HepG2 (cell line): ENCODE data around the gene THOC2. TPM values are rescaled to one million over a fixed set of nuclear protein-coding genes. Genes with fewer than 3 reads are reported as not detected.

Experiments used
- ATAC-seq: fragments of 200-7000 bp; cut with Tn5 transposase; 3 replicates; pipeline ENCODE4 v1.9.1; 2020; ENCODE audit warnings: mild to moderate bottlenecking, moderate library complexity
- BruUV-seq: library from RNA; stranded (reverse); fragments of 400-500 nt; replicated peaks from 2 replicates; lab custom pipeline; 2021; lab: Mats Ljungman, UMichigan
- CTCF ChIA-PET: fragments of 300-600 bp; formaldehyde crosslinking; extraction: SDS; loops from one replicate; lab custom pipeline; 2021; ENCODE audit warnings: low total read pairs, inconsistent platforms, low intra/inter-chr PET ratio; lab: Yijun Ruan, JAX
- POLR2A ChIA-PET: fragments of 350-600 bp; sonication (Branson Sonifier 250); formaldehyde crosslinking; loops from one replicate; lab custom pipeline; 2020; ENCODE audit warnings: antibody characterized with exemption, inconsistent platforms; lab: Yijun Ruan, JAX
- DNase-seq: peaks from one replicate; pipeline ENCODE4 v3.0.0-alpha.2; 2015; ENCODE audit warnings: low spot score
- FAIRE-seq: peaks from 3 replicates; lab custom pipeline; 2011; peaks lifted over from hg19 to GRCh38; lab: Jason Lieb, UNC
- H2AFZ ChIP-seq: one replicate; pipeline ENCODE4 v1.6.1; 2011; ENCODE audit warnings: low read length, inconsistent platforms
- H3K27ac ChIP-seq: fragments of 300-600 bp; 3 replicates; pipeline ENCODE4 v1.8.0; 2011; ENCODE audit warnings: mixed run types, mild to moderate bottlenecking, mixed read lengths, low read length, inconsistent platforms; ENCODE audit not compliant: insufficient read depth; ENCODE audit errors: extremely low read length
- H3K27me3 ChIP-seq, 2 experiments: fragments of 200-600 bp in 1 of 2; 2 replicates in 1 of 2; 3 replicates in 1 of 2; pipeline versions ENCODE4 v1.6.0 to v1.8.0; 2011; ENCODE audit warnings: low read length in 2 of 2, mild to moderate bottlenecking in 2 of 2, moderate library complexity in 2 of 2, inconsistent platforms in 1 of 2; ENCODE audit not compliant: insufficient read depth in 2 of 2, control insufficient read depth in 1 of 2
- H3K36me3 ChIP-seq, 2 experiments: fragments of 200-600 bp in 1 of 2; replicated peaks in 1 of 2; 2 replicates in 1 of 2; 3 replicates in 1 of 2; pipeline versions ENCODE4 v1.5.1 to v1.8.0; 2011; ENCODE audit warnings: low read length in 2 of 2, inconsistent platforms in 1 of 2; ENCODE audit not compliant: insufficient read depth in 2 of 2, control insufficient read depth in 1 of 2
- H3K4me1 ChIP-seq: 2 replicates; pipeline ENCODE4 v1.5.1; 2012; ENCODE audit warnings: low read length, inconsistent platforms; ENCODE audit not compliant: insufficient read depth
- H3K4me2 ChIP-seq: 2 replicates; pipeline ENCODE4 v1.6.0; 2011; ENCODE audit warnings: low read depth, low read length, inconsistent platforms
- H3K4me3 ChIP-seq, 3 experiments: fragments of 200-600 bp in 1 of 3; sonication (generic), shearing (Covaris generic) in 1 of 3; replicated peaks in 1 of 3; 2 replicates each; pipeline ENCODE4 v1.5.1; 2011 to 2016; ENCODE audit warnings: low read length in 3 of 3, inconsistent platforms in 2 of 3, low read depth in 2 of 3, mild to moderate bottlenecking in 2 of 3, control low read depth in 1 of 3, mixed read lengths in 1 of 3; ENCODE audit not compliant: insufficient read depth in 1 of 3
- H3K79me2 ChIP-seq: one replicate; pipeline ENCODE4 v1.6.1; 2011; ENCODE audit warnings: low read length, inconsistent platforms; ENCODE audit not compliant: insufficient read depth
- H3K9ac ChIP-seq: 2 replicates; pipeline ENCODE4 v1.6.0; 2011; ENCODE audit warnings: mild to moderate bottlenecking, low read depth, low read length, inconsistent platforms; ENCODE audit not compliant: insufficient read depth
- H3K9me3 ChIP-seq: 2 replicates; pipeline ENCODE4 v1.5.1; 2012; ENCODE audit warnings: mild to moderate bottlenecking, low read length
- H4K20me1 ChIP-seq: 2 replicates; pipeline ENCODE4 v1.6.0; 2011; ENCODE audit warnings: inconsistent platforms, mild to moderate bottlenecking, low read length, moderate library complexity; ENCODE audit not compliant: insufficient read depth
- ATAD3A ChIP-seq: sonication (generic); formaldehyde crosslinking; IDR thresholded peaks from 2 replicates; pipeline ENCODE4 v1.4.0; 2020; ENCODE audit warnings: missing genetic modification reagents
- KLF11 ChIP-seq: IDR thresholded peaks from 2 replicates; pipeline ENCODE4 v1.6.1; 2016; ENCODE audit warnings: missing compliant biosample characterization
- SALL1 ChIP-seq: sonication (generic); formaldehyde crosslinking; IDR thresholded peaks from 2 replicates; pipeline ENCODE4 v1.8.0; 2022; ENCODE audit warnings: mild to moderate bottlenecking, missing genetic modification reagents
- SKI ChIP-seq: fragments of 450-650 bp; IDR thresholded peaks from one replicate; pipeline ENCODE4 v1.6.1; 2018; ENCODE audit warnings: mild to moderate bottlenecking; ENCODE audit not compliant: partially characterized antibody
- ZFYVE20 ChIP-seq: sonication (generic); formaldehyde crosslinking; IDR thresholded peaks from 2 replicates; pipeline ENCODE4 v1.8.0; 2023; ENCODE audit warnings: low read depth, mild to moderate bottlenecking, moderate library complexity, missing genetic modification reagents, borderline replicate concordance
- ZNF282 ChIP-seq: fragments of 450-650 bp; IDR thresholded peaks from 2 replicates; pipeline ENCODE4 v1.6.1; 2018; ENCODE audit not compliant: partially characterized antibody
- ZNF879 ChIP-seq: sonication (generic); formaldehyde crosslinking; IDR thresholded peaks from 2 replicates; pipeline ENCODE4 v1.8.1; 2023; ENCODE audit warnings: missing genetic modification reagents
- WGBS: methylation state at CpG from one replicate; pipeline ENCODE4 v1.1.6; 2017; ENCODE audit warnings: low lambda C conversion rate; 5-methylcytosine and 5-hydroxymethylcytosine counted together
- in situ Hi-C: cut with HindIII; loops from 2 replicates; pipeline ENCODE4 v1.10.0; 2017; ENCODE audit warnings: low pct_unique_long_range_greater_than_20kb; ENCODE audit not compliant: extremely low pct_ligation_motif_present
- intact Hi-C: fragments of 100-400 bp; cut with micrococcal nuclease; formaldehyde crosslinking; loops from one replicate; pipeline ENCODE4 v1.10.0; 2022; ENCODE audit not compliant: unreplicated experiment
- polyA plus RNA-seq, 8 experiments: library from polyadenylated mRNA; depleted of rRNA in 3 of 8; stranded (reverse) in 7 of 8; unstranded in 1 of 8; fragments of >200 nt; fragmentation: Illumina TruSeq in 4 of 8; extraction: Trizol in 4 of 8; gene quantifications; 2 replicates each; pipeline versions ENCODE4 v1.2.1 to v1.2.3, GENCODE V29; 2011 to 2016; ENCODE audit warnings: low read depth in 4 of 8, missing spikeins in 1 of 8, mixed read lengths in 1 of 8; ENCODE audit not compliant: insufficient read depth in 1 of 8
- total RNA-seq, 5 experiments: library from RNA; depleted of rRNA; stranded (reverse); fragments of >200 nt; fragmentation: Illumina TruSeq; extraction: Trizol; gene quantifications; 2 replicates each; pipeline ENCODE4 v1.2.3, GENCODE V29; 2016; ENCODE audit warnings: low read depth in 1 of 5
- TF ChIP-seq, protein P1 (sequence below): sonication (generic); formaldehyde crosslinking; IDR thresholded peaks from 2 replicates; pipeline ENCODE4 v1.9.0; 2021; ENCODE audit warnings: mild to moderate bottlenecking, missing genetic modification reagents
- TF ChIP-seq, protein P2 (sequence below): sonication (generic); formaldehyde crosslinking; IDR thresholded peaks from 2 replicates; pipeline ENCODE4 v1.5.0; 2020; ENCODE audit warnings: mild to moderate bottlenecking, missing genetic modification reagents
- TF ChIP-seq, protein P3 (sequence below): sonication (generic); formaldehyde crosslinking; IDR thresholded peaks from 2 replicates; pipeline ENCODE4 v1.4.0; 2020; ENCODE audit warnings: missing genetic modification reagents, borderline replicate concordance

The THOC2 gene
- total and polyA plus RNA-seq, 2 of the 13 experiments (the other 11 are each of a cell fraction or from before 2014, with no cell fraction given) = 87.1 to 101 TPM

DNA sequence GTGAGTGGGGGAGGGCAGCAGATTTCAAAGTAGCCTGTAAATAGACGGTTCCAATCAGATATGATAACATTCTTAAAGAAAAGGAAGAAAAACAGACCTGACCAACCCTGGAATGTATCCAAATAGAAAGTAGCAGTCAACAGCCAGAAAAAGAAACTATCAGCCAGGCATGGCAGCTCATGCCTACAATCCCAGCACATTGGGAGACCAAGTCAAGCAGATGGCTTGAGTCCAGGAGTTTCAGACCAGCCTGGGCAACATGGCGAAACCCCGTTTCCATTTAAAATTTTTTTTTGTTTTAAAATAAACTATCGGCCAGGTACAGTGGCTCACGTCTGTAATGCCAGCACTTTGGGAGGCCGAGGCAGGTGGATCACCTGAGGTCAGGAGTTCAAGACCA, 125.0 kb downstream of the THOC2 start:
- WGBS = 96% methylated on average over 6 of the region's 6 CpGs
- CTCF ChIA-PET = no interaction called here
- TF ChIP-seq ZFYVE20 (CRISPR knock-in tag) (no peak), ATAD3A (CRISPR knock-in tag) (no peak), ZNF879 (CRISPR knock-in tag) (no peak), KLF11 (CRISPR knock-in tag) (no peak), ZNF282 (no peak), SKI (no peak), SALL1 (CRISPR knock-in tag) (no peak)
- TF ChIP-seq, protein P1, sequence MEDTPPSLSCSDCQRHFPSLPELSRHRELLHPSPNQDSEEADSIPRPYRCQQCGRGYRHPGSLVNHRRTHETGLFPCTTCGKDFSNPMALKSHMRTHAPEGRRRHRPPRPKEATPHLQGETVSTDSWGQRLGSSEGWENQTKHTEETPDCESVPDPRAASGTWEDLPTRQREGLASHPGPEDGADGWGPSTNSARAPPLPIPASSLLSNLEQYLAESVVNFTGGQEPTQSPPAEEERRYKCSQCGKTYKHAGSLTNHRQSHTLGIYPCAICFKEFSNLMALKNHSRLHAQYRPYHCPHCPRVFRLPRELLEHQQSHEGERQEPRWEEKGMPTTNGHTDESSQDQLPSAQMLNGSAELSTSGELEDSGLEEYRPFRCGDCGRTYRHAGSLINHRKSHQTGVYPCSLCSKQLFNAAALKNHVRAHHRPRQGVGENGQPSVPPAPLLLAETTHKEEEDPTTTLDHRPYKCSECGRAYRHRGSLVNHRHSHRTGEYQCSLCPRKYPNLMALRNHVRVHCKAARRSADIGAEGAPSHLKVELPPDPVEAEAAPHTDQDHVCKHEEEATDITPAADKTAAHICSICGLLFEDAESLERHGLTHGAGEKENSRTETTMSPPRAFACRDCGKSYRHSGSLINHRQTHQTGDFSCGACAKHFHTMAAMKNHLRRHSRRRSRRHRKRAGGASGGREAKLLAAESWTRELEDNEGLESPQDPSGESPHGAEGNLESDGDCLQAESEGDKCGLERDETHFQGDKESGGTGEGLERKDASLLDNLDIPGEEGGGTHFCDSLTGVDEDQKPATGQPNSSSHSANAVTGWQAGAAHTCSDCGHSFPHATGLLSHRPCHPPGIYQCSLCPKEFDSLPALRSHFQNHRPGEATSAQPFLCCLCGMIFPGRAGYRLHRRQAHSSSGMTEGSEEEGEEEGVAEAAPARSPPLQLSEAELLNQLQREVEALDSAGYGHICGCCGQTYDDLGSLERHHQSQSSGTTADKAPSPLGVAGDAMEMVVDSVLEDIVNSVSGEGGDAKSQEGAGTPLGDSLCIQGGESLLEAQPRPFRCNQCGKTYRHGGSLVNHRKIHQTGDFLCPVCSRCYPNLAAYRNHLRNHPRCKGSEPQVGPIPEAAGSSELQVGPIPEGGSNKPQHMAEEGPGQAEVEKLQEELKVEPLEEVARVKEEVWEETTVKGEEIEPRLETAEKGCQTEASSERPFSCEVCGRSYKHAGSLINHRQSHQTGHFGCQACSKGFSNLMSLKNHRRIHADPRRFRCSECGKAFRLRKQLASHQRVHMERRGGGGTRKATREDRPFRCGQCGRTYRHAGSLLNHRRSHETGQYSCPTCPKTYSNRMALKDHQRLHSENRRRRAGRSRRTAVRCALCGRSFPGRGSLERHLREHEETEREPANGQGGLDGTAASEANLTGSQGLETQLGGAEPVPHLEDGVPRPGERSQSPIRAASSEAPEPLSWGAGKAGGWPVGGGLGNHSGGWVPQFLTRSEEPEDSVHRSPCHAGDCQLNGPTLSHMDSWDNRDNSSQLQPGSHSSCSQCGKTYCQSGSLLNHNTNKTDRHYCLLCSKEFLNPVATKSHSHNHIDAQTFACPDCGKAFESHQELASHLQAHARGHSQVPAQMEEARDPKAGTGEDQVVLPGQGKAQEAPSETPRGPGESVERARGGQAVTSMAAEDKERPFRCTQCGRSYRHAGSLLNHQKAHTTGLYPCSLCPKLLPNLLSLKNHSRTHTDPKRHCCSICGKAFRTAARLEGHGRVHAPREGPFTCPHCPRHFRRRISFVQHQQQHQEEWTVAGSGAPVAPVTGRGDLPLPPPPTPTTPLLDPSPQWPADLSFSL (CRISPR knock-in tag) = no peak
- TF ChIP-seq, protein P2, sequence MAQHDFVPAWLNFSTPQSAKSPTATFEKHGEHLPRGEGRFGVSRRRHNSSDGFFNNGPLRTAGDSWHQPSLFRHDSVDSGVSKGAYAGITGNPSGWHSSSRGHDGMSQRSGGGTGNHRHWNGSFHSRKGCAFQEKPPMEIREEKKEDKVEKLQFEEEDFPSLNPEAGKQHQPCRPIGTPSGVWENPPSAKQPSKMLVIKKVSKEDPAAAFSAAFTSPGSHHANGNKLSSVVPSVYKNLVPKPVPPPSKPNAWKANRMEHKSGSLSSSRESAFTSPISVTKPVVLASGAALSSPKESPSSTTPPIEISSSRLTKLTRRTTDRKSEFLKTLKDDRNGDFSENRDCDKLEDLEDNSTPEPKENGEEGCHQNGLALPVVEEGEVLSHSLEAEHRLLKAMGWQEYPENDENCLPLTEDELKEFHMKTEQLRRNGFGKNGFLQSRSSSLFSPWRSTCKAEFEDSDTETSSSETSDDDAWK (CRISPR knock-in tag) = no peak
- TF ChIP-seq, protein P3, sequence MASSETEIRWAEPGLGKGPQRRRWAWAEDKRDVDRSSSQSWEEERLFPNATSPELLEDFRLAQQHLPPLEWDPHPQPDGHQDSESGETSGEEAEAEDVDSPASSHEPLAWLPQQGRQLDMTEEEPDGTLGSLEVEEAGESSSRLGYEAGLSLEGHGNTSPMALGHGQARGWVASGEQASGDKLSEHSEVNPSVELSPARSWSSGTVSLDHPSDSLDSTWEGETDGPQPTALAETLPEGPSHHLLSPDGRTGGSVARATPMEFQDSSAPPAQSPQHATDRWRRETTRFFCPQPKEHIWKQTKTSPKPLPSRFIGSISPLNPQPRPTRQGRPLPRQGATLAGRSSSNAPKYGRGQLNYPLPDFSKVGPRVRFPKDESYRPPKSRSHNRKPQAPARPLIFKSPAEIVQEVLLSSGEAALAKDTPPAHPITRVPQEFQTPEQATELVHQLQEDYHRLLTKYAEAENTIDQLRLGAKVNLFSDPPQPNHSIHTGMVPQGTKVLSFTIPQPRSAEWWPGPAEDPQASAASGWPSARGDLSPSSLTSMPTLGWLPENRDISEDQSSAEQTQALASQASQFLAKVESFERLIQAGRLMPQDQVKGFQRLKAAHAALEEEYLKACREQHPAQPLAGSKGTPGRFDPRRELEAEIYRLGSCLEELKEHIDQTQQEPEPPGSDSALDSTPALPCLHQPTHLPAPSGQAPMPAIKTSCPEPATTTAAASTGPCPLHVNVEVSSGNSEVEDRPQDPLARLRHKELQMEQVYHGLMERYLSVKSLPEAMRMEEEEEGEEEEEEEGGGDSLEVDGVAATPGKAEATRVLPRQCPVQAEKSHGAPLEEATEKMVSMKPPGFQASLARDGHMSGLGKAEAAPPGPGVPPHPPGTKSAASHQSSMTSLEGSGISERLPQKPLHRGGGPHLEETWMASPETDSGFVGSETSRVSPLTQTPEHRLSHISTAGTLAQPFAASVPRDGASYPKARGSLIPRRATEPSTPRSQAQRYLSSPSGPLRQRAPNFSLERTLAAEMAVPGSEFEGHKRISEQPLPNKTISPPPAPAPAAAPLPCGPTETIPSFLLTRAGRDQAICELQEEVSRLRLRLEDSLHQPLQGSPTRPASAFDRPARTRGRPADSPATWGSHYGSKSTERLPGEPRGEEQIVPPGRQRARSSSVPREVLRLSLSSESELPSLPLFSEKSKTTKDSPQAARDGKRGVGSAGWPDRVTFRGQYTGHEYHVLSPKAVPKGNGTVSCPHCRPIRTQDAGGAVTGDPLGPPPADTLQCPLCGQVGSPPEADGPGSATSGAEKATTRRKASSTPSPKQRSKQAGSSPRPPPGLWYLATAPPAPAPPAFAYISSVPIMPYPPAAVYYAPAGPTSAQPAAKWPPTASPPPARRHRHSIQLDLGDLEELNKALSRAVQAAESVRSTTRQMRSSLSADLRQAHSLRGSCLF (CRISPR knock-in tag) = no peak

More for the DNA sequence above, 125.0 kb downstream of the THOC2 start:
- Histone ChIP-seq H3K27ac (no peak overlapping the region), H3K9me3 (no peaks in the 10 kb centered on the region), H2AFZ (no peak overlapping the region), H4K20me1 (no peaks in the 10 kb centered on the region), H3K36me3 (peaks cover 0 to 13% of the 10 kb centered on the region in 2 experiments; a peak in 3 of 5 replicates), H3K27me3 (no peaks in the 10 kb centered on the region), H3K4me3 (no peak overlapping the region), H3K79me2 (no peaks in the 10 kb centered on the region), H3K9ac (no peak overlapping the region), H3K4me1 (no peaks in the 10 kb centered on the region), H3K4me2 (no peak overlapping the region)
- BruUV-seq = no TSS peak
- in situ Hi-C loops (no loop called here), intact Hi-C loops (no loop called here)
- FAIRE-seq (no peak), DNase-seq (no peak), ATAC-seq (no peak)
- POLR2A ChIA-PET = no interaction called here
